Keratinocyte (primary cell): ENCODE data around the gene LY6G6D. TPM values are rescaled to one million over a fixed set of nuclear protein-coding genes. Genes with fewer than 3 reads are reported as not detected.

Source experiments
- DNase-seq: peaks from one replicate; pipeline ENCODE4 v3.0.0-alpha.2; 2011; ENCODE audit warnings: low read depth, missing footprints, low spot score
- FAIRE-seq: peaks from 2 replicates; lab custom pipeline; 2011; peaks lifted over from hg19 to GRCh38; lab: Jason Lieb, UNC
- H2AFZ ChIP-seq: 2 replicates; pipeline ENCODE4 v1.6.0; 2012; ENCODE audit warnings: low read length, control low read depth, inconsistent platforms; ENCODE audit not compliant: control insufficient read depth
- H3K27ac ChIP-seq: 2 replicates; pipeline ENCODE4 v1.5.1; 2011; ENCODE audit warnings: low read length; ENCODE audit not compliant: control insufficient read depth, insufficient read depth
- H3K27me3 ChIP-seq: 3 replicates; pipeline ENCODE4 v1.6.0; 2011; ENCODE audit warnings: low read length; ENCODE audit not compliant: control insufficient read depth, insufficient read depth; ENCODE audit errors: extremely low read depth
- H3K36me3 ChIP-seq, 2 experiments: 2 replicates in 1 of 2; 3 replicates in 1 of 2; pipeline ENCODE4 v1.5.1; 2011; ENCODE audit warnings: low read length in 2 of 2, mild to moderate bottlenecking in 1 of 2; ENCODE audit not compliant: control insufficient read depth in 2 of 2, insufficient read depth in 2 of 2; ENCODE audit errors: extremely low read depth in 1 of 2
- H3K4me1 ChIP-seq: 3 replicates; pipeline ENCODE4 v1.5.1; 2011; ENCODE audit warnings: low read length; ENCODE audit not compliant: control insufficient read depth, insufficient read depth; ENCODE audit errors: extremely low read depth
- H3K4me2 ChIP-seq: 3 replicates; pipeline ENCODE4 v1.6.0; 2011; ENCODE audit warnings: low read depth, low read length; ENCODE audit not compliant: control insufficient read depth, insufficient read depth; ENCODE audit errors: extremely low read depth
- H3K4me3 ChIP-seq, 3 experiments: fragments of 200-600 bp in 1 of 3; sonication (generic) in 1 of 3; 2 replicates in 2 of 3; 3 replicates in 1 of 3; pipeline ENCODE4 v1.5.1; 2011 to 2016; ENCODE audit warnings: low read length in 3 of 3, mild to moderate bottlenecking in 3 of 3, control low read depth in 2 of 3, inconsistent platforms in 1 of 3, low read depth in 1 of 3, mixed read lengths in 1 of 3, mixed run types in 1 of 3, moderate library complexity in 1 of 3; ENCODE audit not compliant: control insufficient read depth in 2 of 3, insufficient read depth in 2 of 3; ENCODE audit errors: extremely low read depth in 1 of 3
- H3K79me2 ChIP-seq: 2 replicates; pipeline ENCODE4 v1.6.0; 2012; ENCODE audit warnings: low read length; ENCODE audit not compliant: control insufficient read depth, insufficient read depth
- H3K9ac ChIP-seq: 3 replicates; pipeline ENCODE4 v1.6.0; 2011; ENCODE audit warnings: low read length; ENCODE audit not compliant: control insufficient read depth, insufficient read depth; ENCODE audit errors: extremely low read depth
- H3K9me1 ChIP-seq: 3 replicates; pipeline ENCODE4 v1.6.0; 2011; ENCODE audit warnings: low read length; ENCODE audit not compliant: control insufficient read depth, insufficient read depth; ENCODE audit errors: extremely low read depth
- H3K9me3 ChIP-seq: 2 replicates; pipeline ENCODE4 v1.5.1; 2012; ENCODE audit warnings: low read depth, low read length; ENCODE audit not compliant: control insufficient read depth
- H4K20me1 ChIP-seq: 3 replicates; pipeline ENCODE4 v1.6.0; 2011; ENCODE audit warnings: low read length; ENCODE audit not compliant: control insufficient read depth, insufficient read depth; ENCODE audit errors: extremely low read depth
- EZH2 ChIP-seq: IDR thresholded peaks from one replicate; pipeline ENCODE4 v1.6.1; 2012; ENCODE audit warnings: inconsistent platforms, mild to moderate bottlenecking, low read length, moderate library complexity
- dilution Hi-C: fragments of 300-500 bp; cut with MboI; formaldehyde crosslinking; loops from one replicate; pipeline ENCODE4 v1.7.0; 2020; ENCODE audit warnings: low sequenced_read_pairs; ENCODE audit not compliant: extremely low pct_ligation_motif_present
- polyA plus RNA-seq, 5 experiments: library from polyadenylated mRNA; depleted of rRNA in 3 of 5; stranded (reverse) in 3 of 5; stranded (forward) in 1 of 5; unstranded in 1 of 5; fragments of >200 nt; gene quantifications; 1 replicate in 1 of 5; 2 replicates in 3 of 5; 3 replicates in 1 of 5; pipeline versions ENCODE4 v1.2.1 to v1.2.3, GENCODE V29; 2011 to 2012; ENCODE audit warnings: missing spikeins in 2 of 5, low read depth in 1 of 5, low replicate concordance in 1 of 5
- TF ChIP-seq, protein P1 (sequence below), 3 experiments: IDR thresholded peaks in 1 of 3; conservative IDR thresholded peaks in 1 of 3; optimal IDR thresholded peaks in 1 of 3; 2 replicates in 2 of 3; 3 replicates in 1 of 3; pipeline versions ENCODE3 to v1.5.1; 2011; ENCODE audit warnings: low read length in 3 of 3, mild to moderate bottlenecking in 3 of 3, moderate library complexity in 2 of 3, control low read depth in 1 of 3, inconsistent platforms in 1 of 3; ENCODE audit not compliant: insufficient read depth in 2 of 3; ENCODE audit errors: extremely low read depth in 1 of 3

Gene LY6G6D
- polyA plus RNA-seq, 1 donor (not counting 4 experiments of a cell fraction or from before 2014, with no cell fraction given), result 0.33 TPM

DNA sequence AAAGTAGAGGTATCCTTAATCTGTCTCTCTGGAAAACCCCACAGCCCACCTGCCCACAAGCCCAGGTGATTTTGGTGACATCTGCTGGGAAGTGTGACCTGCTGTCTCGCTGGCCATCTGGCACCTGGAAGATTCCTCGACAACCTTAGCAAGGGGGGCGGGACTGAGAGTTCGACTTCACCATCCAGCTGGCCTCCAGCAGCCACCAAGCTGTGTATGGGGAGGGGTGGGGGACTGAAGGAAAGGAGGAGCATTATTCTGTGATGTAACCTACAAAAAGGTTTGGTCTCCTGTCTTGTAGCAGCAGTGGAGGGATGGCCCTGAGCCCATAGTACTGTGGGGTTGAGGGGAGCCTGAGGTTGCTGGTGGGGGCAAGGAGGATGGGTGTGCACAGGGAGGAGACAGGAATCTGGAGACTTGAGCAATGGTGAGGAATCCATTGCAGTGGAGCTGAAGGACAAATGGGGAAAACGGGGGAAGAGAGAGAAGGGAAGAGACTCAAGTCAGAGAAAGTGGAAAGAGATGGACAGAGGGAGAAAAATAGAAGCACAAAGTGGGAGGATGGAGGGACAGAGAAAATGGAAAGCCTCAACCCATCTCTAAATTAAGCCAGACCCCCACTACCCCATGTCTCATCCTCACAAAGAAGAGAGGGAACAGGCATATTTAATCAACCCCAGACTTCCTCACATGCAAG lies 4.5 kb upstream of the LY6G6D start:
- H2AFZ ChIP-seq, result peak overlapping the region; percentile 62
- TF ChIP-seq EZH2, result no peak
- TF ChIP-seq, protein P1, sequence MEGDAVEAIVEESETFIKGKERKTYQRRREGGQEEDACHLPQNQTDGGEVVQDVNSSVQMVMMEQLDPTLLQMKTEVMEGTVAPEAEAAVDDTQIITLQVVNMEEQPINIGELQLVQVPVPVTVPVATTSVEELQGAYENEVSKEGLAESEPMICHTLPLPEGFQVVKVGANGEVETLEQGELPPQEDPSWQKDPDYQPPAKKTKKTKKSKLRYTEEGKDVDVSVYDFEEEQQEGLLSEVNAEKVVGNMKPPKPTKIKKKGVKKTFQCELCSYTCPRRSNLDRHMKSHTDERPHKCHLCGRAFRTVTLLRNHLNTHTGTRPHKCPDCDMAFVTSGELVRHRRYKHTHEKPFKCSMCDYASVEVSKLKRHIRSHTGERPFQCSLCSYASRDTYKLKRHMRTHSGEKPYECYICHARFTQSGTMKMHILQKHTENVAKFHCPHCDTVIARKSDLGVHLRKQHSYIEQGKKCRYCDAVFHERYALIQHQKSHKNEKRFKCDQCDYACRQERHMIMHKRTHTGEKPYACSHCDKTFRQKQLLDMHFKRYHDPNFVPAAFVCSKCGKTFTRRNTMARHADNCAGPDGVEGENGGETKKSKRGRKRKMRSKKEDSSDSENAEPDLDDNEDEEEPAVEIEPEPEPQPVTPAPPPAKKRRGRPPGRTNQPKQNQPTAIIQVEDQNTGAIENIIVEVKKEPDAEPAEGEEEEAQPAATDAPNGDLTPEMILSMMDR (optimal IDR thresholded peaks at IDR 0.05 in 1 of 3, IDR thresholded peaks at IDR 0.05 in 1 of 3, conservative IDR thresholded peaks at IDR 0.05 in 1 of 3; ENCODE audit: extremely low read depth in 1 of 3, insufficient read depth in 2 of 3, low read length in 3 of 3), result no peak
- no peaks in the 10 kb centered on the region for H4K20me1 ChIP-seq
- no peaks in the 10 kb centered on the region for H3K9me1 ChIP-seq
- no peaks in the 10 kb centered on the region for H3K9me3 ChIP-seq
- dilution Hi-C loops, result no loop called here
- H3K27me3 ChIP-seq, result no peaks in the 10 kb centered on the region
- no peaks in the 10 kb centered on the region for H3K36me3 ChIP-seq
- H3K4me3 ChIP-seq, result no peak overlapping the region
- peak overlapping the region; percentile 69 for H3K4me2 ChIP-seq
- FAIRE-seq (no peak), DNase-seq (no peak)
- peaks cover 20% of the 10 kb centered on the region for H3K4me1 ChIP-seq
- no peak overlapping the region for H3K9ac ChIP-seq
- H3K79me2 ChIP-seq, result no peaks in the 10 kb centered on the region
- no peak overlapping the region for H3K27ac ChIP-seq

DNA sequence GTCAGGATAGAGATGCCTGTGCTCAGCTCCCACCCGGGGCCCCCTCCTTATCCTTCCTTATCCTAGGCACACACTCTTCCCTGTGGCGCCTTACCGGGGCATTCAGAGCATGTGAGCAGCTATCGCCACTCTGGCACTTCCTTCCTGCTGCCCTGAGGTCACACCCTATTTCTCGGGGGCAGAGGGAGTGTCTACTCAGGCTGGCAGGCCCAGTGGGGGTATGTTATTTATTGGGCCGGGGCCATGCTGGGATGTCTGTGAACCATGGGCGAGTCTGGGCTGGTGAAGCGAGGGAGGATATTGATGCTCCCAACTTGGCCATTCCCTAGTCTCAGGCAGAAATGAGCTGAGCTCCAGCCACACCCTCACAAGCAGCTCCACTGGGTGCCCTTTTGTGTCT lies 3.9 kb upstream of the LY6G6D start:
- H3K9me1 ChIP-seq, result no peaks in the 10 kb centered on the region
- DNase-seq, result no peak
- H3K9ac ChIP-seq, result no peak overlapping the region
- no peaks in the 10 kb centered on the region for H3K36me3 ChIP-seq
- H3K79me2 ChIP-seq, result no peaks in the 10 kb centered on the region
- peaks cover 20% of the 10 kb centered on the region for H3K4me1 ChIP-seq
- H3K4me3 ChIP-seq, result peak overlapping the region in 1 of 3 experiments; percentile 7
- no peak overlapping the region for H3K27ac ChIP-seq
- peak; percentile 69 for FAIRE-seq
- peak overlapping the region; percentile 69 for H3K4me2 ChIP-seq
- no peaks in the 10 kb centered on the region for H3K27me3 ChIP-seq
- dilution Hi-C loops, result no loop called here
- no peaks in the 10 kb centered on the region for H4K20me1 ChIP-seq
- no peak for TF ChIP-seq EZH2
- TF ChIP-seq, protein P1 (optimal IDR thresholded peaks at IDR 0.05 in 1 of 3, IDR thresholded peaks at IDR 0.05 in 1 of 3, conservative IDR thresholded peaks at IDR 0.05 in 1 of 3; ENCODE audit: extremely low read depth in 1 of 3, insufficient read depth in 2 of 3, low read length in 3 of 3), result no peak
- H2AFZ ChIP-seq, result peak overlapping the region; percentile 62
- H3K9me3 ChIP-seq, result no peaks in the 10 kb centered on the region
